Measurements from ENCODE around the gene RBM12.
"Not testable (repeated sequence)": the region's sequence is repeated elsewhere in the genome, so short reads cannot be mapped to it uniquely, and the experiment has no call there.

- TF ChIP-seq CTCF (IDR thresholded peaks at IDR 0.05); POLR2A (IDR thresholded peaks at IDR 0.05); POLR2AphosphoS5 (IDR thresholded peaks at IDR 0.05); EP300 (IDR thresholded peaks at IDR 0.05; ENCODE audit: low read depth): not testable (repeated sequence)
Measured at GRCh38 chr20:35705894-35706293, 41.2 kb upstream of the RBM12 start.

Measured in transverse colon (tissue), 4 donors.